ENCODE measurements around the gene RPL7A.
A peak's percentile ranks its signal among the peaks of the same experiment; 100 is the strongest.
"Not testable (repeated sequence)": the region's sequence is repeated elsewhere in the genome, so short reads cannot be mapped to it uniquely, and the experiment has no call there.

RPL7A gene

GRCh38 chr9:133327834-133328484 is 20.1 kb upstream of the RPL7A start:
- Histone ChIP-seq H3K4me1 (ENCODE audit: control insufficient read depth in 1 of 2, insufficient read depth in 2 of 2, low read length in 2 of 2) (peaks cover under 1 to 2% of the 10 kb centered on the region in 2 donors), H3K9me3 (ENCODE audit: control insufficient read depth in 1 of 2, low read length in 2 of 2) (no peaks in the 10 kb centered on the region), H3K27me3 (ENCODE audit: control insufficient read depth in 1 of 2, insufficient read depth in 2 of 2, low read length in 2 of 2) (no peaks in the 10 kb centered on the region), H3K4me3 (ENCODE audit: low read depth in 1 of 2, low read length in 2 of 2) (no peak overlapping the region), H3K9ac (ENCODE audit: low read depth in 1 of 2, low read length in 2 of 2) (no peak overlapping the region), H3K27ac (ENCODE audit: low read depth, low read length) (no peak overlapping the region), H3K36me3 (ENCODE audit: control insufficient read depth in 1 of 2, insufficient read depth in 2 of 2, low read length in 2 of 2) (peaks cover 20 to 28% of the 10 kb centered on the region in 2 donors)

DNA sequence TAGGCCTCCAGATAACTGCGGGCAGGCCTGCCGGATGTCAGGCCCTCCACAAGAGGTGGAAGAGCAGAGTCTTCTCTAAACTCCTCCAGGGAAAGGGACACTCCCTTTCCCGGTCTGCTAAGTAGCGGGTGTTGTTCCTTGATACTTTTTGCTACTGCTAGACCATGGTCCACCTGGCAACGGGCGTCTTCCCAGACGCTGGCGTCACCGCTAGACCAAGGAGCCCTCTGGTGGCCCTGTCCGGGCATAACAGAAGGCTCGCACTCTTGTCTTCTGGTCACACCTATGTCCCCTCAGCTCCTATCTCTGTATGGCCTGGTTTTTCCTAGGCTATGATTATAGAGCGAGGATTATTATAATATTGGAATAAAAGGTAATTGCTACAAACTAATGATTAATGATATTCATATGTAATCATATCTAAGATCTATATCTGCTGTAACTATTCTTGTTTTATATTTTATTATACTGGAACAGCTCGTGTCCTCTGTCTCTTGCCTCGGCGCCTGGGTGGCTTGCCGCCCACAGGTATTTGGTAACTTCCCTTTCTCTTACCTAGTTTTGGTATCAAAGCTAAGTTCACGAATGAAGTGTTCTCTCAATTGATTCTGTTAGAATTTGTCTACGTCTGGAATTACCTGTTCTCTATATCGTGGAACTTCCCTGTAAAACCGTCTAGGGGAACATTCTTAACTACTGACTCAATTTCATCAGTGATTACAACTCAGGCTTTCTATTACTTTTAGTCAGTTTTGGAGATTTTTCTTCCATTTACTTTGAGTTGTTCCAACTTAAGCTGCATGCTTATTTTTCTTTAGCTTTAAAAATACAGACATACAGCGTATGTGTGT is 18.5 kb upstream of the RPL7A start:
- not testable (repeated sequence) for H3K27ac ChIP-seq (ENCODE audit: low read depth, low read length); H3K27me3 ChIP-seq (ENCODE audit: control insufficient read depth in 1 of 2, insufficient read depth in 2 of 2, low read length in 2 of 2); H3K4me3 ChIP-seq (ENCODE audit: low read depth in 1 of 2, low read length in 2 of 2); H3K9ac ChIP-seq (ENCODE audit: low read depth in 1 of 2, low read length in 2 of 2); H3K9me3 ChIP-seq (ENCODE audit: control insufficient read depth in 1 of 2, low read length in 2 of 2)
- H3K4me1 ChIP-seq (ENCODE audit: control insufficient read depth in 1 of 2, insufficient read depth in 2 of 2, low read length in 2 of 2), result peaks cover 15 to 16% of the 10 kb centered on the region in 2 donors
- H3K36me3 ChIP-seq (ENCODE audit: control insufficient read depth in 1 of 2, insufficient read depth in 2 of 2, low read length in 2 of 2), result peaks cover 31 to 39% of the 10 kb centered on the region in 2 donors

GRCh38 chr9:133331221-133331620 is 16.8 kb upstream of the RPL7A start:
- Histone ChIP-seq H3K36me3 (ENCODE audit: control insufficient read depth in 1 of 2, insufficient read depth in 2 of 2, low read length in 2 of 2) (peaks cover 31 to 42% of the 10 kb centered on the region in 2 donors), H3K9ac (ENCODE audit: low read depth in 1 of 2, low read length in 2 of 2) (no peak overlapping the region), H3K27ac (ENCODE audit: low read depth, low read length) (no peak overlapping the region)

GRCh38 chr9:133331641-133332380 is 16.2 kb upstream of the RPL7A start:
- Histone ChIP-seq H3K9me3 (ENCODE audit: control insufficient read depth in 1 of 2, low read length in 2 of 2) (no peaks in the 10 kb centered on the region), H3K27me3 (ENCODE audit: control insufficient read depth in 1 of 2, insufficient read depth in 2 of 2, low read length in 2 of 2) (no peaks in the 10 kb centered on the region), H3K4me3 (ENCODE audit: low read depth in 1 of 2, low read length in 2 of 2) (no peak overlapping the region), H3K36me3 (ENCODE audit: control insufficient read depth in 1 of 2, insufficient read depth in 2 of 2, low read length in 2 of 2) (peaks cover 31 to 42% of the 10 kb centered on the region in 2 donors), H3K9ac (ENCODE audit: low read depth in 1 of 2, low read length in 2 of 2) (no peak overlapping the region), H3K4me1 (ENCODE audit: control insufficient read depth in 1 of 2, insufficient read depth in 2 of 2, low read length in 2 of 2) (peaks cover 27 to 30% of the 10 kb centered on the region in 2 donors), H3K27ac (ENCODE audit: low read depth, low read length) (no peak overlapping the region)

More at GRCh38 chr9:133331221-133331620, 16.8 kb upstream of the RPL7A start:
- H3K4me3 ChIP-seq (ENCODE audit: low read depth in 1 of 2, low read length in 2 of 2), result no peak overlapping the region
- H3K4me1 ChIP-seq (ENCODE audit: control insufficient read depth in 1 of 2, insufficient read depth in 2 of 2, low read length in 2 of 2), result peaks cover 23 to 25% of the 10 kb centered on the region in 2 donors
- no peaks in the 10 kb centered on the region for H3K9me3 ChIP-seq (ENCODE audit: control insufficient read depth in 1 of 2, low read length in 2 of 2)
- no peaks in the 10 kb centered on the region for H3K27me3 ChIP-seq (ENCODE audit: control insufficient read depth in 1 of 2, insufficient read depth in 2 of 2, low read length in 2 of 2)

DNA sequence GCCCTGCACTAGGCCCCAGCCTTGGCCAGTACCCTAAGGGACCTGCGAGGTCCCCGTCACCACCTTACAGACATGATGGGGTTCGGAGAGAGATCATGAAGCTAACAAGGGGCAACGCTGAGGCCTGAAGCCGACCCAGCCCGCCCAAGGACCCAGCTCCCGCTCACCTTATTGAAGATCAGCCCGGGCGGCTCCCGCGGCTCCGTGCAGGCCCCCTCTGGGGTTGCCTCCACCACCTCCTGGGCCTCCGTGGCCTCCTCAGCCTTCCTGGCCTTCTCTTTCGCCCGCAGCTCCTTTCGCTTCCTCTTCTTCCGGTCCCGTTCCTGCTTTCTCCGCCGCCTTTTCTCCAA is 15.7 kb upstream of the RPL7A start:
- peaks cover 27 to 30% of the 10 kb centered on the region in 2 donors for H3K4me1 ChIP-seq (ENCODE audit: control insufficient read depth in 1 of 2, insufficient read depth in 2 of 2, low read length in 2 of 2)
- H3K27ac ChIP-seq (ENCODE audit: low read depth, low read length), result no peak overlapping the region
- H3K9ac ChIP-seq (ENCODE audit: low read depth in 1 of 2, low read length in 2 of 2), result no peak overlapping the region
- no peaks in the 10 kb centered on the region for H3K9me3 ChIP-seq (ENCODE audit: control insufficient read depth in 1 of 2, low read length in 2 of 2)
- H3K36me3 ChIP-seq (ENCODE audit: control insufficient read depth in 1 of 2, insufficient read depth in 2 of 2, low read length in 2 of 2), result peaks cover 31 to 42% of the 10 kb centered on the region in 2 donors
- H3K27me3 ChIP-seq (ENCODE audit: control insufficient read depth in 1 of 2, insufficient read depth in 2 of 2, low read length in 2 of 2), result no peaks in the 10 kb centered on the region
- no peak overlapping the region for H3K4me3 ChIP-seq (ENCODE audit: low read depth in 1 of 2, low read length in 2 of 2)

- Histone ChIP-seq H3K27ac (ENCODE audit: low read depth, low read length) (no peak overlapping the region), H3K36me3 (ENCODE audit: control insufficient read depth in 1 of 2, insufficient read depth in 2 of 2, low read length in 2 of 2) (peaks cover 31 to 42% of the 10 kb centered on the region in 2 donors), H3K9ac (ENCODE audit: low read depth in 1 of 2, low read length in 2 of 2) (peak overlapping the region in 1 of 2 donors; percentile 42), H3K4me3 (ENCODE audit: low read depth in 1 of 2, low read length in 2 of 2) (no peak overlapping the region), H3K9me3 (ENCODE audit: control insufficient read depth in 1 of 2, low read length in 2 of 2) (no peaks in the 10 kb centered on the region), H3K4me1 (ENCODE audit: control insufficient read depth in 1 of 2, insufficient read depth in 2 of 2, low read length in 2 of 2) (peaks cover 27 to 30% of the 10 kb centered on the region in 2 donors), H3K27me3 (ENCODE audit: control insufficient read depth in 1 of 2, insufficient read depth in 2 of 2, low read length in 2 of 2) (no peaks in the 10 kb centered on the region)
Measured at GRCh38 chr9:133333011-133333410, 15.0 kb upstream of the RPL7A start.

- H3K9ac ChIP-seq (ENCODE audit: low read depth in 1 of 2, low read length in 2 of 2), result peak overlapping the region; percentile 19 to 42
- no peaks in the 10 kb centered on the region for H3K27me3 ChIP-seq (ENCODE audit: control insufficient read depth in 1 of 2, insufficient read depth in 2 of 2, low read length in 2 of 2)
- H3K4me1 ChIP-seq (ENCODE audit: control insufficient read depth in 1 of 2, insufficient read depth in 2 of 2, low read length in 2 of 2), result peaks cover 27 to 30% of the 10 kb centered on the region in 2 donors
- H3K9me3 ChIP-seq (ENCODE audit: control insufficient read depth in 1 of 2, low read length in 2 of 2), result no peaks in the 10 kb centered on the region
- H3K4me3 ChIP-seq (ENCODE audit: low read depth in 1 of 2, low read length in 2 of 2), result peak overlapping the region; percentile 23 to 59
- H3K27ac ChIP-seq (ENCODE audit: low read depth, low read length), result peak overlapping the region; percentile 0
- peaks cover 31 to 42% of the 10 kb centered on the region in 2 donors for H3K36me3 ChIP-seq (ENCODE audit: control insufficient read depth in 1 of 2, insufficient read depth in 2 of 2, low read length in 2 of 2)
Measured at GRCh38 chr9:133333566-133333965, 14.5 kb upstream of the RPL7A start.

DNA sequence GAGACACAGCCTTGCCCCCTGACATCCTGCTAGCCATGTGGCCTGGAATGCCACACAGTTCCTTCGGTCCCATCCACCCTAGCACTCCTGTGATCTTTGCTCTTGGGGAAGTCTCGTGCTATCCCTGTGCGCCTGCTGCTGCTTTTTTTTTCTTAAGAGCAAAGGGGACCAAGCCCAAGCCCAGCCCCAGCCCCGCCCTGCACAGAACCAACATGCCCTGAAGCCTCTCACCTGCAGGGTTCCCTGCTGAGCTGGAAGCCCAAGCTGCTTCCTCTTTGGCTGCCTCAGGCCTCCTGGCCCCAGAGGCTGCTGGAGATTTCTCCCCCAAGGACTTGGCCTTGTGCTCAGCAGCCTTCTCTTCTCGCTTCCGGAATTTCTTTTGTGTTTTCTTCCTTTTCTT is 13.9 kb upstream of the RPL7A start:
- Histone ChIP-seq H3K27me3 (ENCODE audit: control insufficient read depth in 1 of 2, insufficient read depth in 2 of 2, low read length in 2 of 2) (no peaks in the 10 kb centered on the region), H3K9ac (ENCODE audit: low read depth in 1 of 2, low read length in 2 of 2) (peak overlapping the region; percentile 19 to 79), H3K9me3 (ENCODE audit: control insufficient read depth in 1 of 2, low read length in 2 of 2) (no peaks in the 10 kb centered on the region), H3K27ac (ENCODE audit: low read depth, low read length) (peak overlapping the region; percentile 5), H3K4me1 (ENCODE audit: control insufficient read depth in 1 of 2, insufficient read depth in 2 of 2, low read length in 2 of 2) (peaks cover 27 to 30% of the 10 kb centered on the region in 2 donors), H3K36me3 (ENCODE audit: control insufficient read depth in 1 of 2, insufficient read depth in 2 of 2, low read length in 2 of 2) (peaks cover 31 to 46% of the 10 kb centered on the region in 2 donors), H3K4me3 (ENCODE audit: low read depth in 1 of 2, low read length in 2 of 2) (peak overlapping the region; percentile 85 to 97)

- H3K9me3 ChIP-seq (ENCODE audit: control insufficient read depth in 1 of 2, low read length in 2 of 2); H3K27me3 ChIP-seq (ENCODE audit: control insufficient read depth in 1 of 2, insufficient read depth in 2 of 2, low read length in 2 of 2): not testable (repeated sequence)
- H3K9ac ChIP-seq (ENCODE audit: low read depth in 1 of 2, low read length in 2 of 2), result peak overlapping the region; percentile 79 to 81
- peaks cover 38 to 51% of the 10 kb centered on the region in 2 donors for H3K36me3 ChIP-seq (ENCODE audit: control insufficient read depth in 1 of 2, insufficient read depth in 2 of 2, low read length in 2 of 2)
- peaks cover 27 to 34% of the 10 kb centered on the region in 2 donors for H3K4me1 ChIP-seq (ENCODE audit: control insufficient read depth in 1 of 2, insufficient read depth in 2 of 2, low read length in 2 of 2)
- peak overlapping the region; percentile 5 for H3K27ac ChIP-seq (ENCODE audit: low read depth, low read length)
- H3K4me3 ChIP-seq (ENCODE audit: low read depth in 1 of 2, low read length in 2 of 2), result peak overlapping the region; percentile 85 to 97
Measured at GRCh38 chr9:133334888-133335287, 13.1 kb upstream of the RPL7A start.

Data from duodenal mucosa (tissue), 2 donors.